ENCODE data around the gene FMNL2. TPM values are rescaled to one million over a fixed set of nuclear protein-coding genes. Genes with fewer than 3 reads are reported as not detected.

Gene FMNL2
- total and polyA plus RNA-seq, 2 of the 4 experiments (the other 2 are of a cell fraction): 10.9 to 11.4 TPM

DNA sequence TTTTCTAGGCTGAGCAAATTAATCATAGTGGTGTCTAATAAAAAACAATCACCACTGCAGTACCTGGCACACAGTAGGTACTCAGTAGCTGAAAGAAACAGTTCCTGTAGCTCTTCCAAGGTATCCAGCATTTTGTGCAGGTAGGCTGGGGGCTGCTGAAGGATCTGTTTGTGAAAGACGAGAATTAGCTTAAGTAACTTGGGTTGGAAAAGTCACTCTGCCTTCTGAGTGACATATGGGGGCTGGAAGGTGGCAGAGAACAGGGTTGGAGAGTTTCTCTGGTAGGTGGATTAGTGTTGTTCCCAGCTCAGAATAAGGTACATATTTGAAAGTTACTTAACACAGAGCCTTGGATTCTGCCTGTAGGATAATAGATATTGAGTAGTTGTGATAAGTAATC, 72.8 kb downstream of the FMNL2 start:
- ChIA-PET POLR2A (ENCODE audit: unreplicated experiment) (no interaction called here), CTCF (no interaction called here)
- Histone ChIP-seq H3K56ac (ENCODE audit: extremely low read depth, insufficient read depth, low read length) (no peak overlapping the region), H3K36me3 (ENCODE audit: control insufficient read depth, insufficient read depth, low read length) (no peaks in the 10 kb centered on the region), H3K23ac (ENCODE audit: low read depth, low read length) (no peak overlapping the region), H2BK15ac (ENCODE audit: low read depth, low read length) (no peak overlapping the region; the same call in 2 of the 3 replicates), H3K18ac (ENCODE audit: low read depth, low read length) (no peak overlapping the region), H4K8ac (ENCODE audit: low read depth in 2 of 2, low read length in 2 of 2) (peak overlapping the region; percentile 33 to 72; a peak in 2 of 4 replicates), H3K4ac (ENCODE audit: low read depth, low read length) (peak overlapping the region; percentile 46; the same call in 1 of the 2 replicates), H3K14ac (replicated peaks; ENCODE audit: low read depth, low read length) (no peak overlapping the region), H3K4me3 (ENCODE audit: insufficient read depth, low read depth, low read length) (no peak overlapping the region), H4K5ac (ENCODE audit: low read depth, low read length) (no peak overlapping the region), H2AFZ (replicated peaks; ENCODE audit: low read length, poor library complexity) (no peak overlapping the region), H2BK20ac (ENCODE audit: low read depth, low read length) (no peak overlapping the region), H2AK5ac (ENCODE audit: low read depth, low read length) (peak overlapping the region; percentile 60; the same call in 1 of the 2 replicates), H3K9me3 (ENCODE audit: control insufficient read depth, insufficient read depth, low read length) (no peaks in the 10 kb centered on the region), H3K27ac (ENCODE audit: insufficient read depth, low read length) (no peak overlapping the region), H2BK5ac (ENCODE audit: low read depth, low read length, poor library complexity, severe bottlenecking) (no peak overlapping the region), H3K4me1 (ENCODE audit: control insufficient read depth, insufficient read depth, low read length) (peaks cover 8% of the 10 kb centered on the region; the same call in 1 of the 2 replicates), H2AK9ac (replicated peaks; ENCODE audit: low read depth, low read length, poor library complexity) (no peak overlapping the region), H3K4me2 (ENCODE audit: low read depth, low read length) (no peak overlapping the region), H2BK120ac (ENCODE audit: low read depth, low read length) (no peak overlapping the region), H3K27me3 (ENCODE audit: control insufficient read depth, insufficient read depth, low read length) (no peaks in the 10 kb centered on the region), H4K91ac (ENCODE audit: insufficient read depth, low read depth, low read length) (no peak overlapping the region), H3K9me1 (ENCODE audit: insufficient read depth, low read length) (peaks cover 10% of the 10 kb centered on the region), H4K20me1 (ENCODE audit: insufficient read depth, low read length) (no peaks in the 10 kb centered on the region), H3K9ac (ENCODE audit: low read depth, low read length) (no peak overlapping the region), H3K79me1 (ENCODE audit: low read depth in 1 of 2, low read length in 2 of 2) (peaks cover 43 to 67% of the 10 kb centered on the region in 2 experiments)
- WGBS, 2 experiments (ENCODE audit: extremely low coverage in 2 of 2, insufficient read length in 1 of 2): no CpG with 5 or more reads among the region's 1 CpG
- DNase-seq (no peak), ATAC-seq (ENCODE audit: low read depth) (no peak)
- in situ Hi-C loops (cut with MboI; ENCODE audit: low sequenced_read_pairs) (no loop called here), intact Hi-C loops (cut with micrococcal nuclease) (no loop called here), dilution Hi-C loops (cut with HindIII; ENCODE audit: low sequenced_read_pairs, unreplicated experiment) (no loop called here)
- TF ChIP-seq CEBPB (IDR thresholded peaks at IDR 0.05; ENCODE audit: low read depth, low read length) (no peak), NFE2L2 (IDR thresholded peaks at IDR 0.05; ENCODE audit: low read depth, low read length) (no peak), CHD1 (IDR thresholded peaks at IDR 0.05; ENCODE audit: low read depth, low read length) (no peak), RCOR1 (IDR thresholded peaks at IDR 0.05; ENCODE audit: insufficient replicate concordance, low read length) (no peak), MAZ (IDR thresholded peaks at IDR 0.05; ENCODE audit: borderline replicate concordance, low read depth, low read length) (no peak), RAD21 (IDR thresholded peaks at IDR 0.05; ENCODE audit: low read length) (no peak), POLR2A (IDR thresholded peaks at IDR 0.05; ENCODE audit: low read depth, low read length) (no peak), FOS (IDR thresholded peaks at IDR 0.05; ENCODE audit: low read depth, low read length) (no peak), SMC3 (IDR thresholded peaks at IDR 0.05; ENCODE audit: low read depth, low read length) (no peak), MAFK (IDR thresholded peaks at IDR 0.05; ENCODE audit: low read depth, low read length) (no peak), MXI1 (IDR thresholded peaks at IDR 0.05; ENCODE audit: borderline replicate concordance, low read depth, low read length) (no peak), RFX5 (IDR thresholded peaks at IDR 0.05; ENCODE audit: low read depth, low read length) (no peak), BHLHE40 (IDR thresholded peaks at IDR 0.05; ENCODE audit: low read depth, low read length) (no peak)
- TF ChIP-seq, protein P1, sequence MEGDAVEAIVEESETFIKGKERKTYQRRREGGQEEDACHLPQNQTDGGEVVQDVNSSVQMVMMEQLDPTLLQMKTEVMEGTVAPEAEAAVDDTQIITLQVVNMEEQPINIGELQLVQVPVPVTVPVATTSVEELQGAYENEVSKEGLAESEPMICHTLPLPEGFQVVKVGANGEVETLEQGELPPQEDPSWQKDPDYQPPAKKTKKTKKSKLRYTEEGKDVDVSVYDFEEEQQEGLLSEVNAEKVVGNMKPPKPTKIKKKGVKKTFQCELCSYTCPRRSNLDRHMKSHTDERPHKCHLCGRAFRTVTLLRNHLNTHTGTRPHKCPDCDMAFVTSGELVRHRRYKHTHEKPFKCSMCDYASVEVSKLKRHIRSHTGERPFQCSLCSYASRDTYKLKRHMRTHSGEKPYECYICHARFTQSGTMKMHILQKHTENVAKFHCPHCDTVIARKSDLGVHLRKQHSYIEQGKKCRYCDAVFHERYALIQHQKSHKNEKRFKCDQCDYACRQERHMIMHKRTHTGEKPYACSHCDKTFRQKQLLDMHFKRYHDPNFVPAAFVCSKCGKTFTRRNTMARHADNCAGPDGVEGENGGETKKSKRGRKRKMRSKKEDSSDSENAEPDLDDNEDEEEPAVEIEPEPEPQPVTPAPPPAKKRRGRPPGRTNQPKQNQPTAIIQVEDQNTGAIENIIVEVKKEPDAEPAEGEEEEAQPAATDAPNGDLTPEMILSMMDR (conservative IDR thresholded peaks at IDR 0.05; ENCODE audit: low read depth, low read length): no peak
- TF ChIP-seq, protein P2, sequence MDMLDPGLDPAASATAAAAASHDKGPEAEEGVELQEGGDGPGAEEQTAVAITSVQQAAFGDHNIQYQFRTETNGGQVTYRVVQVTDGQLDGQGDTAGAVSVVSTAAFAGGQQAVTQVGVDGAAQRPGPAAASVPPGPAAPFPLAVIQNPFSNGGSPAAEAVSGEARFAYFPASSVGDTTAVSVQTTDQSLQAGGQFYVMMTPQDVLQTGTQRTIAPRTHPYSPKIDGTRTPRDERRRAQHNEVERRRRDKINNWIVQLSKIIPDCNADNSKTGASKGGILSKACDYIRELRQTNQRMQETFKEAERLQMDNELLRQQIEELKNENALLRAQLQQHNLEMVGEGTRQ (IDR thresholded peaks at IDR 0.05; ENCODE audit: low read depth, low read length): no peak
- TF ChIP-seq, protein P3, sequence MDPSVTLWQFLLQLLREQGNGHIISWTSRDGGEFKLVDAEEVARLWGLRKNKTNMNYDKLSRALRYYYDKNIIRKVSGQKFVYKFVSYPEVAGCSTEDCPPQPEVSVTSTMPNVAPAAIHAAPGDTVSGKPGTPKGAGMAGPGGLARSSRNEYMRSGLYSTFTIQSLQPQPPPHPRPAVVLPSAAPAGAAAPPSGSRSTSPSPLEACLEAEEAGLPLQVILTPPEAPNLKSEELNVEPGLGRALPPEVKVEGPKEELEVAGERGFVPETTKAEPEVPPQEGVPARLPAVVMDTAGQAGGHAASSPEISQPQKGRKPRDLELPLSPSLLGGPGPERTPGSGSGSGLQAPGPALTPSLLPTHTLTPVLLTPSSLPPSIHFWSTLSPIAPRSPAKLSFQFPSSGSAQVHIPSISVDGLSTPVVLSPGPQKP (IDR thresholded peaks at IDR 0.05; ENCODE audit: borderline replicate concordance, low read depth, low read length): no peak
- BruUV-seq (replicated peaks): no TSS peak

All from IMR-90 (cell line).